GM21723 (cell line): ENCODE measurements around the gene MMP11.

ENCODE experiments used
- ATAC-seq: cut with Tn5 transposase; IDR thresholded peaks from one replicate; pipeline ENCODE4 v1.9.1; 2021; ENCODE audit warnings: mild to moderate bottlenecking, moderate library complexity; ENCODE audit not compliant: unreplicated experiment

Gene MMP11

DNA sequence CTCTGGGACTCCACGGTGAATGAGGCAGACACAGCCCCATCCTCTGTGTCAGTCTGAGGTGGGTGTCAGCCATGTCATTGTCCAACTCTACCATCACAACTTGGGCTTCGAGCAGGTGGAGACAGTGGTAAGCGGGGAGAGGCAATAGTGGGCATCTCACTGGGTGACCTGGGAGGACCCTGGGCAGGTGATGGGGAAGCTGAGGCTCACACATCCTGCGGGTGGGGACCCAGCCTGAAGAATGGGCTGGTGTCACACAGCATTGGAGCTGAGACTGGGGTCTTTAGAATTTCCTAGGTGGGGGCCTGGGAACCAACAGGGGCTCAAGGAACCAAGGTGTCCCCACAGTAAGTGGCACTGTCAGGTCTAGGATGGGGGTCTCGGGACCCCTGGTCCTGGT lies 7.1 kb downstream of the MMP11 start:
- no peak for ATAC-seq

DNA sequence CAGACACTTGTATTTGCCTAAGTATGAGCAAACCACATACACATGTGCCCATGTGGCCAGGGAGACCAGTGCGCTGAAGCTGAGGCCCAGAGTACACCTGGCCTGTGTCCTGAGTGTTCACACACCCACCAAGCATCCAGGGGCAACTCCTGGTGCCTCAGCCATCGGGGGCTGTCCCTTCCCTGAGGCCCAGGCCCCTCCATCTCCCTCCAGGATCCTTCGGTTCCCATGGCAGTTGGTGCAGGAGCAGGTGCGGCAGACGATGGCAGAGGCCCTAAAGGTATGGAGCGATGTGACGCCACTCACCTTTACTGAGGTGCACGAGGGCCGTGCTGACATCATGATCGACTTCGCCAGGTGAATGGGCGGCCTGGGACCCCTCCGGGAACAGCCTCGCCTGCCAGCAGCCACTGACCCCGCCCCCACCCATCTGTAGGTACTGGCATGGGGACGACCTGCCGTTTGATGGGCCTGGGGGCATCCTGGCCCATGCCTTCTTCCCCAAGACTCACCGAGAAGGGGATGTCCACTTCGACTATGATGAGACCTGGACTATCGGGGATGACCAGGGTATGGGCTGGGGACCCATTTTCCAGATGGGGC lies 7.6 kb downstream of the MMP11 start:
- ATAC-seq: no peak

- ATAC-seq: no peak
These were observed 8.4 kb downstream of the MMP11 start for GRCh38 chr22:23781065-23781464.

DNA sequence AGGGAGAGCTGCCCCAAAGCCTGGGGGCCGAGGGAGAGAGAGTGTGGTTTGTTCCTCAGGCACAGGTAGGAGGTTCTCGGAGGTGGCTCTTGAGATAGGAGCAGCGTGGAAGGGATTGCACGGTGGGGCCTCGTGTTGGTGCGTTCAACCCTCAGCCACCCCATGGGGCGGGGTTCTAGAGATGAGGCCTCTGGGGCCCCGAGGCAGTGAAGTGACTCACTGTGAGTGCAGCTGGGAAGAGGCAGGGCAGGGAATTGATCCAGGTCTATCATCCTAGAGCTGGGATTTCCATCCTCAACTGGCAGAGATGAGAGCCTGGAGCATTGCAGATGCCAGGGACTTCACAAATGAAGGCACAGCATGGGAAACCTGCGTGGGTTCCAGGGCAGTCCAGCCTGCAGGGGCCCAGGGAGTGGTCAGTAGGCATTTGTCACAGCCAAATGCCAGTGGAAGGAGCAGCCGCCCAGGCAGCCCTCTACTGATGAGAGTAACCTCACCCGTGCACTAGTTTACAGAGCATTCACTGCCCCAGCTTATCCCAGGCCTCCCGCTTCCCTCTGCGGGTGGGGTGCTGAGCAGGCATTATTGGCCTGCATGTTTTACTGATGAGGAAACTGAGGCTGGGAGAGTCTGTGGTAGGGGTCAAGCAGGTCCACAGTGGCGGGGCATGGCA lies 9.0 kb downstream of the MMP11 start:
- ATAC-seq: no peak

DNA sequence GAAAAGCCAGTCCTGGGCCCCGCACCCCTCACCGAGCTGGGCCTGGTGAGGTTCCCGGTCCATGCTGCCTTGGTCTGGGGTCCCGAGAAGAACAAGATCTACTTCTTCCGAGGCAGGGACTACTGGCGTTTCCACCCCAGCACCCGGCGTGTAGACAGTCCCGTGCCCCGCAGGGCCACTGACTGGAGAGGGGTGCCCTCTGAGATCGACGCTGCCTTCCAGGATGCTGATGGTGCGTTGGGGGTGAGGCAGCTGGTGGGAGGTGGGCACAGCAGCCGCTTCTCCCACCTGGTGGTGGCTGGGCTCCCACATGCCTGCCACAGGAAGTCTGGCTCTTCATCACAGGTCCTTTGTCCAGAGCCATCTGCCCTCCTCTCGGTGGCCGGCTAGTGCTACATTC lies 9.6 kb downstream of the MMP11 start:
- no peak for ATAC-seq

DNA sequence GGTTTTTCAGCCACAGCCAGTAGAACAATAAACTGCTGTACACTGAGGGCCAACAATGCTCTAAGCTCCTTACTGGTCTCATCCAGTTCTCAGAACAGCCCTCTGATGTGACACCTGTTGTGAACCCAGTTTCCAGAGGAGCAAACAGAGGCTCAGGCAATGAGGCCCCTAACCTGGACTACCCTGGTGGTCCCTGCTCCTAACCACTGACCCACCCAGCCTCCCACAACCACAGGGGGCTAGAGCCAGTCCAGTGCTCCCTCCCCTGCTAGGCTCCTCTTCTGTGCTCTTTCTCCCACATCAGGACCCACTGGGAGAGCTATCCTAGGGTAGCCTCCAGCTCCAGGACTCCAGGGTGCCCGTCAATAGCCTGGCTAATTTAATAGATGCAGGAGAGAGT lies 10.1 kb downstream of the MMP11 start:
- no peak for ATAC-seq

- ATAC-seq: no peak
These were observed 10.9 kb downstream of the MMP11 start for GRCh38 chr22:23783265-23784150.

DNA sequence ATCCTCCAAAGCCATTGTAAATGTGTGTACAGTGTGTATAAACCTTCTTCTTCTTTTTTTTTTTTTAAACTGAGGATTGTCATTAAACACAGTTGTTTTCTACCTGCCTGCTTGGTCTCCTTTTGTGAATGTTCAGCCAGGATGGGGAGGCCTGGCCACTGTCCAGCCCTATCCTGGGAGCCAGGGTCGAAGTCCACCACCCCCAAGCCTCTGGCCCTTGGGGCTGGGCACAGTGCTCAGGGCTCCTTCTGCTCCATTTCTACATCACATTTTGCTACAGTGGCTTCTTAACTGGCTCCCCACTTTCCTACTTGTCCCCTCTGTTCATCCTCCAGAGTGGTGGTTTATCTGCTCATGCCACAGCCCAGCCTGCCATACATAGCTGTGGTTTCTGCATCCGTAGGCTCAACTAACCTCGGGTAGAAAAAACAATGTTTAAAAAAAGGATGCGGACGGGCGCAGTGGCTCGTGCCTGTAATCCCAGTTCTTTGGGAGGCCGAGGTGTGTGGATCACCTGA lies 11.6 kb downstream of the MMP11 start:
- ATAC-seq: no peak

DNA sequence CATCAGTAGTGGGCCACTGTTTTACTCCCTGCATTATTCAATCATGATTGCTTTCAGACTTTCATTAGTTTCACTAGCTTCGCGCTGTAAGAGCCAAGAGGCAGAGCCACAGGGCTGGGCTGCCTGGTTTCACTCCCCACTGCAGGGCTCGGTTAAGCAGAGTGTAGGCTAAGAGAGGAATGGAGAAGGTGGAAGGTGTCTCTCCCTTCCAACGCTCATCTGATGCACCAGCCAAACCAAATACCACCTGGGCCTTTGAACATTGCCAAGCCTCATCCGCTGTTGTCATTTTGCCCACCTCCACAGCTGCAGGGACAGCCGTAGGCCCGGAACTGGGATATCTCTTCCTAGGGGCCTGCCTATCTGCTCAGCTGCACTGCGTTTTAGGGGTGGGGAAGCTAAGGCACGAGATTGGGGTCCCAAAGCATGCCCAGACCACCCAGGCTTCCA lies 13.6 kb downstream of the MMP11 start:
- no peak for ATAC-seq

GRCh38 chr22:23786752-23787599 lies 14.3 kb downstream of the MMP11 start, which contains the start of gene SMARCB1:
TSS of gene SMARCB1 (plus strand) at chr22:23786966. CDS start at chr22:23787170, 204 bp downstream.
- ATAC-seq: peak; percentile 57

- ATAC-seq: peak; percentile 11
These were observed 14.9 kb downstream of the MMP11 start for GRCh38 chr22:23787600-23787896.

- ATAC-seq: no peak
These were observed 15.3 kb downstream of the MMP11 start for GRCh38 chr22:23787910-23788309.

- no peak for ATAC-seq
These were observed 16.5 kb downstream of the MMP11 start for GRCh38 chr22:23789121-23789520.

GRCh38 chr22:23789638-23790037 lies 17.0 kb downstream of the MMP11 start:
- no peak for ATAC-seq

DNA sequence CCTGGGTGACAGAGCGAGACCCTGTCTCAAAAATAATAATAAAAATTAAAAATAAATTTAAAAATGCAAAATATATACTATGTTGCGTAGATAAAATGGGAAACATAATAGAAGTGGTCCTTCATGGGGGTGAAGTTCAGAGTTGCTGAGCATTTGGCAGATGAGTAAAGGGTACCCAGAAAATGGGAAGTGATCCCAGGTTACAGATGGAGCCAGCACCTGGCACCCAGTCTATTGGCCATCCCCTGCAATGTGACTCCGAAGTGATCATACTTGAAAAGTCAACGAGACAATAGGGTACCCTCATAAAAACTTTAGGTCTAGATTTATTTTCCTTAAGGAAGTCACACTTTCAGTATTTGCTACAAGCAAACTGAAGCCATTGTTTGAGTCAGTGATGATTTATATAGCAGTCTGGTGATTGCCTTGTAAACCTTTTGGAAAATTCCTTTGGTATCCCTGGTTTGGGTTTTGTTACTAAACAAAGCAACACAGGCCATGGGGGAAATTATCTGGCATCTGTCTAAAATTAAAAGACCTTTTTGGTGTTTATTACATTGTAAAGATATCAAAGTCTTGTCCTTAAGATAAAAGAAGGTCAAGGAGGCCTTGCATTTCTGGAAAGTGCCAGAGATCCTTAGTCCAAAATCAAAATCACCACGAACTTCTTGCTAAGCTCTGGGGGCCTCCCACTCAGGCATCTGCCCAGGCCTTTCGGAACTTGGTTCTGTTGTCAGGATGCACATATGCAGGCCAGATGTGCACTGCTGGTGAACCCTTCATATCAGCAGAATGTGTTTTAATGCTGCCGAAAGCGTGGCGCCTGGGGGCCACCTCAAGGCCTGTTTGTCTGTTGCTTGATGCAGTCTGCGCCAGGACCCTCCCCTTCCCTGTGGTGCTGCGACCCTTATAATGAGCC lies 18.4 kb downstream of the MMP11 start:
- ATAC-seq: no peak

DNA sequence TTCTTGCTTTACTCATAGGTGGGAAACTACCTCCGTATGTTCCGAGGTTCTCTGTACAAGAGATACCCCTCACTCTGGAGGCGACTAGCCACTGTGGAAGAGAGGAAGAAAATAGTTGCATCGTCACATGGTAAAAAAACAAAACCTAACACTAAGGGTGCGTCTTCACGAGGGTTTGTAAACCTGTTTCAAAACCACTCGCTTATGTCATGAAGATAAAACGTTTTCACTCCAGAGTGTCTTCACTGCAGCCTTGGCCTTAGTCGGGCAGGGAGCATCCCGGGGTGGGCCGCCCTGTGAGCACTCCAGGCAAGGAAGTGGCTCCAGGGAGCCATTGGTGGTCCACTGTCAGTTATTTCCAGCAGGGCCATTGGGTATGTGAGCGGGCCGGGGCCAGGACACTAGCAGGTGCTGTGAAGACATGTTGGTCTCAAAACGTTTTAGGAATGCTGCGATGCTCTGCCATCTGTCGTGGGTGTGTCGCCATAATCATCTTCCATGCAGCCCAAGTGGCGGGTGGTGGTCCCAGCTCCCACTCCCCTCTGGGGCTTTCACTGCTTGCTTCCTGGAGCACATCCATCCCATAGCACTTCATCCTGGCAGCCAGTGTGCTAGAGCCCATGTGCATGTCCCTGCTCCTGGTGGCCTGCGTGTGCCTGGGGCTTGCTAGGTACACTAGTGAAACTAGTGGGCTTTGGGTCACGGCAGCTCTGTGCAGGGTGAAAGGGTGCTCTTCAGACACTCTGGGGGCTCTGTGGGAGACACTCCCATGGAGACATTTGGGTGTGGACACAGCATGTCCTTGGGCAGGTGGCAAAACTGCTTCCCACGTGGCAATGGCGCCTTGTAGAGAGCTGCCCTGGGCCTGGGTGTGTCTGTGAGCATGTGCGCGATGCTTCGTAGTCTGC lies 19.3 kb downstream of the MMP11 start:
- no peak for ATAC-seq

DNA sequence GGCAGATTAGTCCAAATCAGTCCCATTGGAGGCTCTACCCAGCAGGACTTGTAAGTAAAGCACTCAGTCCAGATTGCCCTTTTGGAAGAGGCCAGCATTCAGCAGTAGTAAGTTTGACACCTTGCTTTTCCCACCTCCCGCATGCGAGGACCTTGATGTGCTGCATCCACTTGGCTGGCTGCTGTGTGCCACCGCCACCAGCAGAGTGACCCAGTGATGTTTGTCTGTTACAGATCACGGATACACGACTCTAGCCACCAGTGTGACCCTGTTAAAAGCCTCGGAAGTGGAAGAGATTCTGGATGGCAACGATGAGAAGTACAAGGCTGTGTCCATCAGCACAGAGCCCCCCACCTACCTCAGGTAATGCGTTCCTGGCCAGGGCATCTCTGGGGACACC lies 20.7 kb downstream of the MMP11 start:
- ATAC-seq: no peak

DNA sequence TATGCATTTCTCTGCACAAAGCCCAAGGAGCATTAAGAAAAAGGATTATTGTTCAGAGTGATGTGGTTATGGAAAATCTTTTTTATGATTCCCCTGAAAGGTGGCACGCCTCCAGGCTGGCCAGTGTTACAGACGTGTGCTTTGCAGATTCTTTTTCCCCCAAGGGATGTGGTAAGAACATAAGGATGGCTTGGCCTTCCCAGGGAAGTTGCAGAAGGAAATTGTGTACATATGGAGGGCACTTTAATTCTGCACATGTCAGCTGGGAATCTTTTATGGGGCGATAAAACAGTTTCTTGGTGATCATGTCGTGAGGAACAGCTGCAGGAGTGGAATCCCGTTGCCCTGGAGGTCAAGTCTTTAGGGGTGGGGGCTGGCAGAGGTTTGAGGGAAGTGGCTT lies 23.8 kb downstream of the MMP11 start:
- ATAC-seq: no peak
